ENCODE data around the gene GRAMD1B. TPM values are rescaled to one million over a fixed set of nuclear protein-coding genes. Genes with fewer than 3 reads are reported as not detected.
"Not testable (repeated sequence)": the region's sequence is repeated elsewhere in the genome, so short reads cannot be mapped to it uniquely, and the experiment has no call there.

GRAMD1B gene
- total and polyA plus RNA-seq, 2 donors (not counting 1 experiment from before 2014, with no cell fraction given), result 0.83 to 1.5 TPM

GRCh38 chr11:123519797-123520193 is 89.7 kb downstream of the GRAMD1B start:
- Histone ChIP-seq H3K27ac (ENCODE audit: insufficient read depth, low read length) (no peak overlapping the region), H3K4me3 (replicated peaks in 1 of 4; ENCODE audit: control extremely low read depth in 1 of 4, insufficient read depth in 1 of 4, low read depth in 3 of 4, low read length in 4 of 4) (no peak overlapping the region), H3K27me3 (ENCODE audit: control insufficient read depth, insufficient read depth, low read length) (no peaks in the 10 kb centered on the region), H3K9ac (ENCODE audit: insufficient read depth, low read length) (no peak overlapping the region), H2AFZ (ENCODE audit: low read length) (no peak overlapping the region), H4K20me1 (ENCODE audit: control insufficient read depth, extremely low read depth, insufficient read depth, low read length) (no peaks in the 10 kb centered on the region), H3K79me2 (ENCODE audit: control insufficient read depth, insufficient read depth, low read length) (no peaks in the 10 kb centered on the region), H3K9me3 (ENCODE audit: control insufficient read depth, insufficient read depth, low read depth, low read length) (no peaks in the 10 kb centered on the region), H3K4me1 (ENCODE audit: control insufficient read depth, extremely low read depth, insufficient read depth, low read length) (peaks cover 3% of the 10 kb centered on the region), H3K36me3 (ENCODE audit: control insufficient read depth, insufficient read depth, low read length) (no peaks in the 10 kb centered on the region), H3K4me2 (ENCODE audit: extremely low read depth, insufficient read depth, low read length) (no peak overlapping the region)
- DNase-seq (ENCODE audit: low read depth in 2 of 2), result no peak
- TF ChIP-seq EZH2 (IDR thresholded peaks at IDR 0.05; ENCODE audit: low read length, missing control alignments) (no peak), CTCF (conservative IDR thresholded peaks at IDR 0.05 in 1 of 2, IDR thresholded peaks at IDR 0.05 in 1 of 2; ENCODE audit: low read depth in 1 of 2, low read length in 2 of 2) (no peak)

- H3K9me3 ChIP-seq (ENCODE audit: control insufficient read depth, insufficient read depth, low read depth, low read length); H3K27ac ChIP-seq (ENCODE audit: insufficient read depth, low read length): not testable (repeated sequence)
Observed at GRCh38 chr11:123520476-123520875, 90.4 kb downstream of the GRAMD1B start.

GRCh38 chr11:123521001-123521400 is 90.9 kb downstream of the GRAMD1B start:
- Histone ChIP-seq H3K9ac (ENCODE audit: insufficient read depth, low read length) (no peak overlapping the region), H3K27me3 (ENCODE audit: control insufficient read depth, insufficient read depth, low read length) (peaks cover 2% of the 10 kb centered on the region), H3K79me2 (ENCODE audit: control insufficient read depth, insufficient read depth, low read length) (no peaks in the 10 kb centered on the region), H2AFZ (ENCODE audit: low read length) (no peak overlapping the region), H3K4me3 (replicated peaks in 1 of 4; ENCODE audit: control extremely low read depth in 1 of 4, insufficient read depth in 1 of 4, low read depth in 3 of 4, low read length in 4 of 4) (no peak overlapping the region), H4K20me1 (ENCODE audit: control insufficient read depth, extremely low read depth, insufficient read depth, low read length) (no peaks in the 10 kb centered on the region), H3K27ac (ENCODE audit: insufficient read depth, low read length) (no peak overlapping the region), H3K36me3 (ENCODE audit: control insufficient read depth, insufficient read depth, low read length) (no peaks in the 10 kb centered on the region), H3K9me3 (ENCODE audit: control insufficient read depth, insufficient read depth, low read depth, low read length) (no peaks in the 10 kb centered on the region), H3K4me1 (ENCODE audit: control insufficient read depth, extremely low read depth, insufficient read depth, low read length) (peaks cover 3% of the 10 kb centered on the region), H3K4me2 (ENCODE audit: extremely low read depth, insufficient read depth, low read length) (no peak overlapping the region)
- TF ChIP-seq CTCF (conservative IDR thresholded peaks at IDR 0.05 in 1 of 2, IDR thresholded peaks at IDR 0.05 in 1 of 2; ENCODE audit: low read depth in 1 of 2, low read length in 2 of 2), result no peak
- TF ChIP-seq EZH2 (IDR thresholded peaks at IDR 0.05; ENCODE audit: low read length, missing control alignments), result no peak
- DNase-seq (ENCODE audit: low read depth in 2 of 2), result no peak

More at GRCh38 chr11:123520476-123520875, 90.4 kb downstream of the GRAMD1B start:
- not testable (repeated sequence) for H3K9ac ChIP-seq (ENCODE audit: insufficient read depth, low read length); H3K4me2 ChIP-seq (ENCODE audit: extremely low read depth, insufficient read depth, low read length); DNase-seq (ENCODE audit: low read depth in 2 of 2); H4K20me1 ChIP-seq (ENCODE audit: control insufficient read depth, extremely low read depth, insufficient read depth, low read length); H2AFZ ChIP-seq (ENCODE audit: low read length); H3K79me2 ChIP-seq (ENCODE audit: control insufficient read depth, insufficient read depth, low read length); H3K4me3 ChIP-seq (replicated peaks in 1 of 4; ENCODE audit: control extremely low read depth in 1 of 4, insufficient read depth in 1 of 4, low read depth in 3 of 4, low read length in 4 of 4); H3K36me3 ChIP-seq (ENCODE audit: control insufficient read depth, insufficient read depth, low read length); H3K27me3 ChIP-seq (ENCODE audit: control insufficient read depth, insufficient read depth, low read length); H3K4me1 ChIP-seq (ENCODE audit: control insufficient read depth, extremely low read depth, insufficient read depth, low read length)

Data from fibroblast of lung (primary cell).